Measurements from ENCODE around the gene NDUFAF8. TPM values are rescaled to one million over a fixed set of nuclear protein-coding genes. Genes with fewer than 3 reads are reported as not detected.
A peak's percentile ranks its signal among the peaks of the same experiment; 100 is the strongest.

Gene NDUFAF8
- total RNA-seq, 1 experiment from 2014 or later, result 60.1 TPM

- Histone ChIP-seq H3K27ac (ENCODE audit: insufficient read length, low read depth, low read length) (no peak overlapping the region), H3K14ac (ENCODE audit: insufficient read depth, low read length) (no peak overlapping the region), H2AK5ac (ENCODE audit: insufficient read length, low read length) (no peak overlapping the region), H2BK5ac (ENCODE audit: insufficient read length, low read length) (no peak overlapping the region), H3K79me1 (ENCODE audit: insufficient read depth, low read depth, low read length, poor library complexity, severe bottlenecking) (peaks cover 3% of the 10 kb centered on the region), H2BK120ac (ENCODE audit: low read depth, low read length, poor library complexity, severe bottlenecking) (no peak overlapping the region), H3K56ac (ENCODE audit: insufficient read length, low read depth, low read length) (no peak overlapping the region), H3T11ph (ENCODE audit: low read length) (no peak overlapping the region), H4K5ac (ENCODE audit: insufficient read length, low read depth, low read length) (no peak overlapping the region), H2BK12ac (ENCODE audit: insufficient read length, low read depth, low read length) (no peak overlapping the region), H4K91ac (ENCODE audit: insufficient read length, low read depth, low read length) (no peak overlapping the region), H2BK20ac (ENCODE audit: low read depth, low read length, poor library complexity, severe bottlenecking) (no peak overlapping the region), H3K4ac (ENCODE audit: low read depth, low read length) (no peak overlapping the region), H2AFZ (ENCODE audit: low read length) (no peak overlapping the region), H3K79me2 (ENCODE audit: insufficient read depth, low read length) (peaks cover 3% of the 10 kb centered on the region; the same call in 1 of the 2 replicates), H3K9ac (ENCODE audit: extremely low read depth, insufficient read length, low read length) (no peak overlapping the region), H3K18ac (ENCODE audit: insufficient read length, low read depth, low read length) (no peak overlapping the region), H3K9me3 (ENCODE audit: control insufficient read depth, low read depth, low read length) (no peaks in the 10 kb centered on the region), H2BK15ac (ENCODE audit: low read depth, low read length) (no peak overlapping the region), H3K4me1 (ENCODE audit: insufficient read depth, low read length) (no peaks in the 10 kb centered on the region), H3K4me2 (ENCODE audit: insufficient read depth, insufficient read length, low read length) (no peak overlapping the region), H4K8ac (replicated peaks; ENCODE audit: insufficient read length, low read depth, low read length) (no peak overlapping the region), H3K23ac (ENCODE audit: insufficient read length, low read depth, low read length) (no peak overlapping the region), H3K27me3 (ENCODE audit: insufficient read depth, low read length) (no peaks in the 10 kb centered on the region), H3K23me2 (ENCODE audit: insufficient read length, low read depth, low read length, poor library complexity, severe bottlenecking) (no peaks in the 10 kb centered on the region), H4K20me1 (ENCODE audit: control insufficient read depth, insufficient read depth, insufficient read length) (no peaks in the 10 kb centered on the region)
- Mint-ChIP-seq H3K27me3 (ENCODE audit: low read depth) (no peaks in the 10 kb centered on the region), H3K27ac (peak overlapping the region in 1 of 3 experiments; percentile 61; a peak in 2 of 7 replicates), H3K9me3 (no peaks in the 10 kb centered on the region), H3K4me3 (no peak overlapping the region), H3K4me1 (peaks cover 2 to 7% of the 10 kb centered on the region in 2 experiments; a peak in 3 of 4 replicates), H3K36me3 (ENCODE audit: insufficient read depth in 1 of 3, low read depth in 3 of 3) (peaks cover 5 to 30% (median 5%) of the 10 kb centered on the region in 3 experiments; a peak in 6 of 7 replicates)
- TF ChIP-seq CTCF (conservative IDR thresholded peaks at IDR 0.05), result no peak
- no peak for DNase-seq
- no CpG with 5 or more reads among the region's 12 CpGs for WGBS (ENCODE audit: extremely low coverage, insufficient read length, low lambda C conversion rate)
Measured at GRCh38 chr17:81285894-81286293, 46.8 kb downstream of the NDUFAF8 start.
